SK-N-MC (cell line): Measurements from ENCODE around the gene MT1B.
"Not testable (repeated sequence)": the region's sequence is repeated elsewhere in the genome, so short reads cannot be mapped to it uniquely, and the experiment has no call there.

ENCODE experiments used
- DNase-seq: peaks from one replicate; pipeline ENCODE4 v3.0.0-alpha.2; 2011; ENCODE audit warnings: low read depth, low spot score
- H3K27ac ChIP-seq: fragments of 200-600 bp; sonication (generic); 2 replicates; pipeline ENCODE4 v1.5.1; 2016; ENCODE audit warnings: mixed run types
- H3K36me3 ChIP-seq: fragments of 200-600 bp; sonication (generic); 2 replicates; pipeline ENCODE4 v1.6.1; 2017; ENCODE audit warnings: antibody characterized with exemption, low read length, mixed read lengths; ENCODE audit not compliant: insufficient read depth
- H3K4me3 ChIP-seq: fragments of 200-600 bp; sonication (generic); 2 replicates; pipeline ENCODE4 v1.5.1; 2016
- H3K9ac ChIP-seq: fragments of 200-600 bp; sonication (generic); 2 replicates; pipeline ENCODE4 v1.8.0; 2017; ENCODE audit warnings: mixed run types, mixed read lengths; ENCODE audit not compliant: insufficient read length
- H3K9me3 ChIP-seq: fragments of 200-600 bp; sonication (generic); 2 replicates; pipeline ENCODE4 v1.6.1; 2017; ENCODE audit warnings: low read depth, mild to moderate bottlenecking, antibody characterized with exemption, low read length, moderate library complexity, mixed read lengths
- EZH2 ChIP-seq: fragments of 200-600 bp; sonication (generic); IDR thresholded peaks from one replicate; pipeline ENCODE4 v1.6.1; 2017; ENCODE audit warnings: antibody characterized with exemption
- FOXP2 ChIP-seq: optimal IDR thresholded peaks from 2 replicates; pipeline ENCODE3; 2011; ENCODE audit warnings: mild to moderate bottlenecking, moderate library complexity; ENCODE audit not compliant: insufficient read depth; ENCODE audit errors: extremely low read length, control extremely low read depth
- POLR2AphosphoS5 ChIP-seq: IDR thresholded peaks from 2 replicates; pipeline ENCODE4 v1.6.1; 2012; ENCODE audit warnings: mild to moderate bottlenecking, low read depth, low read length, borderline replicate concordance

Gene MT1B

GRCh38 chr16:56673921-56674320 is 22.2 kb downstream of the MT1B start:
- Histone ChIP-seq H3K9ac (no peak overlapping the region), H3K4me3 (no peak overlapping the region)
- no peak for DNase-seq

GRCh38 chr16:56674570-56674969 is 22.9 kb downstream of the MT1B start:
- not testable (repeated sequence) for H3K36me3 ChIP-seq, H3K9ac ChIP-seq, DNase-seq, H3K9me3 ChIP-seq, H3K4me3 ChIP-seq, H3K27ac ChIP-seq

More at GRCh38 chr16:56673921-56674320, 22.2 kb downstream of the MT1B start:
- Histone ChIP-seq H3K27ac (no peak overlapping the region), H3K36me3 (no peaks in the 10 kb centered on the region), H3K9me3 (no peaks in the 10 kb centered on the region)
- TF ChIP-seq EZH2 (no peak), FOXP2 (no peak), POLR2AphosphoS5 (no peak)

GRCh38 chr16:56675685-56676210 is 24.1 kb downstream of the MT1B start:
- no peak overlapping the region for H3K4me3 ChIP-seq
- H3K9ac ChIP-seq, result no peak overlapping the region
- no peaks in the 10 kb centered on the region for H3K36me3 ChIP-seq
- DNase-seq, result no peak
- TF ChIP-seq FOXP2 (no peak), EZH2 (no peak), POLR2AphosphoS5 (no peak)
- H3K27ac ChIP-seq, result no peak overlapping the region
- H3K9me3 ChIP-seq, result no peaks in the 10 kb centered on the region

GRCh38 chr16:56677474-56677873 is 25.8 kb downstream of the MT1B start:
- no peak overlapping the region for H3K27ac ChIP-seq
- TF ChIP-seq EZH2 (no peak), FOXP2 (no peak), POLR2AphosphoS5 (no peak)
- H3K9me3 ChIP-seq, result no peaks in the 10 kb centered on the region
- no peaks in the 10 kb centered on the region for H3K36me3 ChIP-seq
- H3K4me3 ChIP-seq, result no peak overlapping the region
- no peak for DNase-seq
- no peak overlapping the region for H3K9ac ChIP-seq

GRCh38 chr16:56679078-56679730 is 27.5 kb downstream of the MT1B start:
- H3K36me3 ChIP-seq, result no peaks in the 10 kb centered on the region
- DNase-seq, result no peak
- H3K9ac ChIP-seq, result no peak overlapping the region
- H3K9me3 ChIP-seq, result no peaks in the 10 kb centered on the region
- no peak for TF ChIP-seq POLR2AphosphoS5
- TF ChIP-seq FOXP2, result no peak
- no peak overlapping the region for H3K4me3 ChIP-seq
- H3K27ac ChIP-seq, result no peak overlapping the region

GRCh38 chr16:56679818-56680217 is 28.1 kb downstream of the MT1B start:
- TF ChIP-seq FOXP2, result no peak
- no peak for TF ChIP-seq POLR2AphosphoS5
- TF ChIP-seq EZH2, result no peak
- Histone ChIP-seq H3K36me3 (no peaks in the 10 kb centered on the region), H3K4me3 (no peak overlapping the region), H3K9ac (no peak overlapping the region), H3K27ac (no peak overlapping the region), H3K9me3 (no peaks in the 10 kb centered on the region)
- DNase-seq, result no peak

- Histone ChIP-seq H3K36me3 (no peaks in the 10 kb centered on the region), H3K27ac (no peak within 1 kb of the TSS), H3K9me3 (no peaks in the 10 kb centered on the region), H3K9ac (peak within 1 kb of the TSS; percentile 54), H3K4me3 (peak within 1 kb of the TSS; percentile 72)
- DNase-seq, result no peak
- TF ChIP-seq FOXP2 (no peak), POLR2AphosphoS5 (peak; percentile 80)
These were observed 30.4 kb downstream of the MT1B start, which contains the start of gene MT1X for GRCh38 chr16:56681939-56682702. Gene MT1X, plus strand, starts transcription at chr16:56682470. Its CDS starts 71 bp downstream, at chr16:56682541.

GRCh38 chr16:56682703-56683397 is 31.2 kb downstream of the MT1B start:
- peak overlapping the region; percentile 54 for H3K9ac ChIP-seq
- TF ChIP-seq EZH2 (no peak), POLR2AphosphoS5 (no peak), FOXP2 (no peak)
- no peak overlapping the region for H3K27ac ChIP-seq
- DNase-seq, result no peak
- no peaks in the 10 kb centered on the region for H3K9me3 ChIP-seq
- no peaks in the 10 kb centered on the region for H3K36me3 ChIP-seq
- H3K4me3 ChIP-seq, result peak overlapping the region; percentile 72
